ENCODE measurements around the gene FER. TPM values are rescaled to one million over a fixed set of nuclear protein-coding genes. Genes with fewer than 3 reads are reported as not detected.
"Not testable (repeated sequence)": the region's sequence is repeated elsewhere in the genome, so short reads cannot be mapped to it uniquely, and the experiment has no call there.

The FER gene
- total and polyA plus RNA-seq, 10 donors: 0.96 to 38.8 (median 21.2) TPM

- TF ChIP-seq CTCF (IDR thresholded peaks at IDR 0.05 in 8 of 11, conservative IDR thresholded peaks at IDR 0.05 in 3 of 11) (no peak), POLR2AphosphoS5 (IDR thresholded peaks at IDR 0.05) (no peak), POLR2A (IDR thresholded peaks at IDR 0.05) (no peak)
- no peak for DNase-seq
- no peaks in the 10 kb centered on the region for H3K9me3 ChIP-seq
- H3K27ac ChIP-seq: no peak overlapping the region
- H3K4me1 ChIP-seq: no peaks in the 10 kb centered on the region
- no peaks in the 10 kb centered on the region for H3K27me3 ChIP-seq (replicated peaks in 1 of 7)
- no peak overlapping the region for H3K4me3 ChIP-seq
- WGBS, 5 donors: 68 to 97% (median 80%) methylated on average over 1 of the region's 1 CpG
- intact Hi-C loops (cut with DNase I; ENCODE audit: low total_unique reads): no loop called here
- peaks cover 0 to 22% (median 0%) of the 10 kb centered on the region in 6 donors for H3K36me3 ChIP-seq
These were observed 301.9 kb downstream of the FER start for GRCh38 chr5:109049565-109049964.

DNA sequence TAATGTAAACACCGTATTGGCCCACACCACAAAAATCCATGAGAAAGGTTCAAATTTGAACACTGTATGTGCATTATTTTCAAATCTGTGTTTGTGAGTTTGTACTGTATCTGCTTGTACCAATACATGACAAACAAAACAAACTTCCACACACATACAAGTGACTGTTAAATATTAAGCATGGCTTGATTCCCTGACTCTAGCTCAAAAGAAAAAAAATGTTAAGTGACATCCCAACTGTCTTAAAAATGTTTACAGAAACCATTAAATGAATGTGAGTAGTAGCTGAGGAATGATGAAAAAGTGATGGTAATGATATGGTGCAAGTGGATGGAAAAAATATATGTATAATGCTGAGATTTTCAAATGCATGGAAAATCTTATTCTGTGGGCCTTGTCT, 302.6 kb downstream of the FER start:
- H3K27ac ChIP-seq; DNase-seq; intact Hi-C loops (cut with DNase I; ENCODE audit: low total_unique reads); H3K27me3 ChIP-seq (replicated peaks in 1 of 7); H3K9me3 ChIP-seq; H3K4me3 ChIP-seq; H3K4me1 ChIP-seq: not testable (repeated sequence)
- H3K36me3 ChIP-seq: peaks cover 0 to 22% (median 0%) of the 10 kb centered on the region in 6 donors
- 51 to 94% (median 85%) methylated on average over 1 of the region's 1 CpG for WGBS, 5 donors

GRCh38 chr5:109052216-109052615, 304.5 kb downstream of the FER start:
- peaks cover 0 to 17% (median 0%) of the 10 kb centered on the region in 6 donors for H3K36me3 ChIP-seq
- H3K27me3 ChIP-seq (replicated peaks in 1 of 7); H3K4me1 ChIP-seq; DNase-seq; H3K9me3 ChIP-seq; H3K27ac ChIP-seq; intact Hi-C loops (cut with DNase I; ENCODE audit: low total_unique reads); H3K4me3 ChIP-seq: not testable (repeated sequence)
- WGBS, 5 donors: 88 to 97% (median 95%) methylated on average over 4 to 5 of the region's 5 CpGs

- H3K4me3 ChIP-seq: no peak overlapping the region
- H3K36me3 ChIP-seq: peaks cover 0 to 12% (median 0%) of the 10 kb centered on the region in 6 donors
- H3K27me3 ChIP-seq (replicated peaks in 1 of 7): no peaks in the 10 kb centered on the region
- 49 to 70% (median 64%) methylated on average over 4 of the region's 4 CpGs for WGBS, 5 donors
- no peak overlapping the region for H3K27ac ChIP-seq
- TF ChIP-seq POLR2A (IDR thresholded peaks at IDR 0.05): no peak
- no peak for TF ChIP-seq CTCF (IDR thresholded peaks at IDR 0.05 in 8 of 11, conservative IDR thresholded peaks at IDR 0.05 in 3 of 11)
- TF ChIP-seq POLR2AphosphoS5 (IDR thresholded peaks at IDR 0.05): no peak
- intact Hi-C loops (cut with DNase I; ENCODE audit: low total_unique reads): no loop called here
- no peaks in the 10 kb centered on the region for H3K9me3 ChIP-seq
- H3K4me1 ChIP-seq: no peaks in the 10 kb centered on the region
- no peak for DNase-seq
These were observed 306.3 kb downstream of the FER start for GRCh38 chr5:109053995-109054417.

DNA sequence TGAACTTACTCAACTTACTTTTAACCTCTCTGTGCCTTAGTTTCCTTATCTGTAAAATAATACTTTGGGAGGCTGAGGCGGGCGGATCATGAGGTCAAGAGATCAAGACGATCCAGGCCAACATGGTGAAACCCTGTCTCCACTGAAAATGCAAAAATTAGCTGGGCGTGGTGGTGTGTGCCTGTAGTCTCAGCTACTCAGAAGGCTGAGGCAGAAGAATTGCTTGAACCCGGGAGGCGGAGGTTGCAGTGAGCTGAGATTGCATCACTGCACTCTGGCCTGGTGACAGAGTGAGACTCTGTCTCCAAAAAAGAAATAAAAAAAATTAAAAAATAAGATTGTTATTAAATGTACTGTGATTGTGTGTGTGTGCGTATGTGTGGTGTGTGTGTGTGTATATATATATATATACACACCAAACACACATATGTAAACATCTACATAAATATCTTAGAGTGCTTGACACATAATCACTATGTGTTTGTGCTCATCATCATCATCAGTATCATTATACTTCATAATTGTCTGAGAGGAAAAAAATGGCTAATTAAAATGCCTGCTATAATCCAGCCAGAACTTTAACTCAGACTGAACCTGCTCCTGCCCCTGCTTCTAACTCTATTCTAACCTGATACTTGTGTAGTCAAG, 312.8 kb downstream of the FER start:
- Histone ChIP-seq H3K9me3 (no peaks in the 10 kb centered on the region), H3K4me1 (no peaks in the 10 kb centered on the region), H3K27me3 (replicated peaks in 1 of 7) (no peaks in the 10 kb centered on the region), H3K27ac (no peak overlapping the region), H3K4me3 (no peak overlapping the region), H3K36me3 (peaks cover 0 to 3% (median 0%) of the 10 kb centered on the region in 6 donors)
- intact Hi-C loops (cut with DNase I; ENCODE audit: low total_unique reads): no loop called here
- DNase-seq: no peak
- no peak for TF ChIP-seq POLR2A (IDR thresholded peaks at IDR 0.05)
- no peak for TF ChIP-seq CTCF (IDR thresholded peaks at IDR 0.05 in 8 of 11, conservative IDR thresholded peaks at IDR 0.05 in 3 of 11)
- TF ChIP-seq POLR2AphosphoS5 (IDR thresholded peaks at IDR 0.05): no peak
- 93 to 96% (median 94%) methylated on average over 7 of the region's 7 CpGs for WGBS, 5 donors
